GM21447 (cell line): ENCODE measurements around the gene DLG2.

Experiments
- ATAC-seq: cut with Tn5 transposase; IDR thresholded peaks from one replicate; pipeline ENCODE4 v1.9.1; 2021; ENCODE audit not compliant: unreplicated experiment

The DLG2 gene

DNA sequence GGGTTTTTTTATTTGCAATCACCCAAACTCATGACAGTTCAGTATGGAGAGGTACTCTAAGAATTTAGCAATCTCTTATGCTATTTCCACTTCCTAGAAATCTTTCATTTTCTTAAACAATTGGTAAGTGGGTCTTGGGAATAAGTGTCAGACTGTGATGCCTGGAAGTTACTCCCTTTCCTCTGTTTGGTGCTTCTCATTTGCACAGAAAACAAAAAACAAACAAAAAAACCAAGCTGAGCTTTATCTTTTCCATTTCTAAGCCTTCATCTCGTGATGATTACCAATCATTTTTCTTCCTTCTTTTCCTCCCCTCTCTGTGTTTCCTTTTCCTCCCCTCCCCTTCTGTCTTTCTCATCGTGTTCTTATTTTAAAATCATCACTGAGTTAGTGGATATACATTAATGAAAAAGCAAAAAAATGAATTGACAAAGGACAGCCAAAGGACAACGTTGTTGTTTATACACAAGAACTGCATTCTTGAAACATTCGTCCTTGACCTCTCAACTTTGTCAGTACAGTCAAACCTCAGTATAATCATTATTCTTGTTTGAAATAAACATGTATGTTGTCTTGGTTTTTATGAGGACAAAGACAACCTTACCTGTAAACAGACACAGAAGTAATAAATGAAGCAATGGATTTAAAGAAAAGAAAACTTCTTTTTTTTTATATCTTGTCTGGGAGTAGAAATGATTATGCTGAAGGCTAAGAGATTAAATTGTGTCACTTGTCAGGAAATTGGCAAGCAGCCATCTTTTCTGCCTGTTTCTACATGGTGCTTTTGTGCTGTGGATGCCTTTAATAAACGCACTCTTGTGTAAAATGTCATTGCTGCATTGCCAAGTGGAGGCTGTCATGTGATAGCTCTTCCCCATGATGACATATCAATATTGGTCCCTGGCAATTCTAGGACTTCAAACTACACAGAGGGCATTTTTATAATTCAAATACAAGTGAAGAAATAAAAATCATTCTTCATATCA is 1537.8 kb downstream of the DLG2 start:
- ATAC-seq: no peak

DNA sequence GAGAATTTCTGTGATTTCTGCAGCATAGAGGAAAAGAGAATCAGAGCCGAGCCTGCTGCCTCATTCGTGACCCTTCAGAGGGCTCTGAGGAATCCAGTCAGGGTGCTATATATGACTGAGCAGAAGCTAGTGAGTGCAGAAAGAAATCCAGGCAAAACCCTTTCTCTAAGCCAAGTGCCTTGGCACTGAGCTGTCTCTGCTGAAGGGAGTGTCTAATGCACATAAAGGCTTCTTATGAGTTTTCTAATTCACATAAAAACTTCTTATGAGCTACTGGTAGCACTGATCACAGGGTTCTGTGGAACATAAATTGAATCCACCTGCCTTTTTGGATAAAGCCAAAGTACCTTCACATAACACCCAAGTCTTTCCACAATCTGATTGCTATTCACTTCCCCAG is 1555.3 kb downstream of the DLG2 start:
- ATAC-seq: no peak

DNA sequence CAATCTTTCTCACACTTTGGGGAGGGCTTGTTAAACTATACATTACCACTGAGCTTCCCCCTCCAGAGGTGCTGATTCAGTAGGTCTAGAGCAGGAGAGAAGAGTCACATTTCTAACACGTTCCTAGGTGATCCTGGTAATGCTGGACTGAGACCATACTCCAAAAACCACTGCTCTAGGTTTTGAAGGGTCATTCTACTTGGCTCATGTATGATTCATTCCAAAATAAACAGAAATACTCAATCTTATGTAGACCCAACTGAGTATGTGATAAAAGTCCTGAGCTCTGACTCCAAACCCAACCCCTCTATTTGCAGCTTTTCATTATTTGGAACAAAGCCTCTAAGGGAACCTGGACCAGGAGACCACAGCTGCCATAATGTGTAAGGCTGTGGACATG is 1558.1 kb downstream of the DLG2 start:
- no peak for ATAC-seq

DNA sequence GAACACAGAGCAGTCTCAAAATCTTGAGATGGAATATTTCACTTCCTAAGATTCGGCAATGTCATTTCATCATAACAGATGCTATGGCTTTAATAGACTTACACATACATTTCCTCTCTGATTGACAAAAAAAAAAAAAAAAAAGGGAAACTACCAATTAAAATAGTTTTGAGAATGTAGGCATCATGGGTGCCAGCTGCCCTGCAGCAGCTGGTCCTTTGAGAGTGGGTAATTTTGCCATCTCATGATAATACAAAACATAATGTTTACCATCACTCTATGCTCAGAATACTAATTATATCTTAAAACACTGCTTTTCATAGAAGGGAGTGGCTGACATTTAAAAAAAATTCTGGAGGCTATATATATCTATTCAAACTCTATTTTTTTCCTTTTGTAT is 1565.4 kb downstream of the DLG2 start:
- ATAC-seq: no peak

DNA sequence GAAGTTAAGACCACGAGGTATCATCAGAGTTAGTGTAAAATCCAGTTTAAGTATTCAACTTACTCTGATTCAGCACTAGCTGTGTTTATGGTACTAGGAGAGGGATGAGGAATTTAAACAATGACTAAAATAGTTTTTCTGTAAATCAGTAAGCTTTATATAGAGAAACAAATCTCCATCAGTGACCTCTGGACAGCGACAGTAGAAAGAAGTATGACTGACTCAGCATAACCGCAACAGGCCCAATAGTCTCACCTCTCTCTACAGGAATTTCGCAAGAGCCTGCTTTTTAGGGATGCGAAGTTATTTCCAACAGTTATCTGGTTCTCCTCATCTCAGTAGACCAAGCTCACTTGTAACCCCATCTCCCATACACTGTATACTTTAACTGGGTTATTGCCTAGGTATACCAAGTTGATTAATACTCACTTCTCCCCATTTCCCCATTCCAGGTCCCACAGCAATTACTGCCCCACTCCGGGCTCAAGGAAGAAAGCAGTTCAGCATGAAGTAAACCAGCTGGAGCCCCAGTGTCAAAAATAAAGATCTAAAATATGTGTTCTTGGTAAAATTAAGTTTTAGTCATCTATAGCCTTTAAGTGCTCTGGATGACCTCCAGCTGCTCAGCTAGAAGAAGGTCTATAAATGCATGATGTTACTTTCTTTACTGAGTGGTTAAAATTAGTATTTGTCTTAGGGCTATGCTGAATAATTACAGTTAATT is 1570.3 kb downstream of the DLG2 start:
- no peak for ATAC-seq

DNA sequence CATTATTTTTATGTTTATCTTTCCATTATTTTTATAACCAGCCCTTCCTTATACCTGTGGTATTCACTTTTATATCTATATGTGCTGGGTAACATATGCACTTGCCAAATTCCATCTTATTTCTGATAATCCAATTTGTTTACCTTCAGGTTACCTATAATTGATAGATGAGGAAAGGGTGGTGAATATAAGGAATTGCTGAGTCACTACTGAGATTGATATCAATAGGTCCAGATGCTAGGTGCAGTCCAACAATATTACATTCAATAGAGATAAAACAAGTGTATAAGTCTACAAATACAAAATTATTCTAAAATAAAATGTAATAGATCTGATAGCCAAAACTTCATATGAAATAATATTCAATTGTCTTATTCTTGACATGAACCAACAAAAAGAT is 1582.0 kb downstream of the DLG2 start:
- ATAC-seq: no peak

DNA sequence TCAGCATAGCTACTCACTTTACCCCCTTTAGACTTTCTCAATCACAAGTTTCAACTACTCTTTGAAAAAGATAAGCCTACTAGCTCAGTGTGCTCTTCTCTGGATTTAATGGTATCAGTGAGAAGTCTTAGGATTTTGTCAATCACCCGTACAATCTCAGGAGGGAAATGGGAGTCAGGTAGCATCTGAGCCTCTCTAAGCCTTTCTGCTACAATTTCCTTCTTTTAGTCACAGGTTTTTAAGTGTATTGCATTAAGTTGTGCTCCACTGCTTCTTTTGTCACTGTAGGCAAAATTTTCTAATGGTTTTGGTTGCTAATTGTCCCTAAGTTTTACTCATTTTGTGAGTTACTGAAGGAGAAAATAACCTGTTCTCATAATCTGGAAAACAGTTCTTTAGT is 1582.4 kb downstream of the DLG2 start:
- no peak for ATAC-seq

DNA sequence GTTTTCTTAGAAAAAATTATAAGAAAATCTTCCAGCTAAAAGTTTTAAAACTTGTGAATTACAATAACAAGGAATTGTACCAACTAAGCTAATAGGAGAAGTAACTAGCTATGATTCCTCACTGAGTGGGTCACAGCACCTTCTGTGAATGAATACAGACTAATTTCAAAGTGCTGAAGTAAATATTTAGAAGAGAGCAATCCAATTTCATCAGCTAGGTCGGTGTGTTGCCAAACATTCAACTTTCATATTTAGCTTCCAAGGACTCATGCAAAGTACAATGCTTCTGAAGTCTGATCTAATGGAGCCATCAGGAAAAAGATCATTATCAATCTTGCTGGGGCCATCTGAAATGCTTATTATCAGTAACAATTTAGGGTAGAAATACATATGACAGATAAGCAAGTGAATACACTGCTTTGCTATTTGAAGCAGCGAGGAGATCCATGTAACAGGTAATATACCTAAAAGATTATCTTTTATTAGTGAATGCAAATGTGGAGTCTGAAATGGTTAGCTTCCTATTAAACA is 1590.4 kb downstream of the DLG2 start:
- ATAC-seq: no peak

DNA sequence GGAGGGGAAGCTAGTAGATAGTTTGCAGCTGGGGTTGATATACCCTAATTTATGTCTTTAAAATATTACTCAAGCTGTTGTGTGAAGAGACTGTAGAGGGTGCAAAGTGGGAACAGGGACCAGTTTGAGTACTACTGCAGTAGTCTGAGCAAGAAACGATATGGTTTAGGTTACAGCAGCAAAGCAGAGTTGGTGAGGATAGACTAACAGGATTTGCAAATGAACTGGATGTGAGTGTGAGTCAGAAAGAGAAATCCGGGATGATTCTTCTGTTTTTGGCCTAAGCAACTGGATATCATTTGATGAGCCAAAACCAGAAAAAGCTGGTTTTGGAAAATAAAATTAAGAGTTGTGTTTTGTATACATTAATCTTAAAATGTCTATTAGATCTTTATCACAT is 1591.5 kb downstream of the DLG2 start:
- no peak for ATAC-seq

DNA sequence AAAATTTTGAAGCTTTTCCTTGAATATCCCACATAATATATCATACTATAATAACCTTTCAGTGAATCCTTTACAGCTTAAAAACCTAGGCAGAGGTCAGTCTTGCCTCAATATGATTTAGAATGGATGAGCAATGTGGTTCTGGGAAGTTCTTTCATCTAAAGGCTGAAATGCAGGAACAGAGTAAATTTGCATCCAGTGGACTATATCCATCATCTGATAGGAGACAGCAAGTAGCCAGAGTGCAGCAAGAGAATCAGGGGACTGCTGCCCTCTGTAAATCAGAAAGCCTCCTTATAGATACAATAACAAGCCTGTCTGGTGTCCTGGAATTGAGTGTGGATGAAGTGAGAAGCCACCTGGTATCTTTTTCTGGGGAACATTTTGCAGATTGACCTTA is 1592.7 kb downstream of the DLG2 start:
- no peak for ATAC-seq

DNA sequence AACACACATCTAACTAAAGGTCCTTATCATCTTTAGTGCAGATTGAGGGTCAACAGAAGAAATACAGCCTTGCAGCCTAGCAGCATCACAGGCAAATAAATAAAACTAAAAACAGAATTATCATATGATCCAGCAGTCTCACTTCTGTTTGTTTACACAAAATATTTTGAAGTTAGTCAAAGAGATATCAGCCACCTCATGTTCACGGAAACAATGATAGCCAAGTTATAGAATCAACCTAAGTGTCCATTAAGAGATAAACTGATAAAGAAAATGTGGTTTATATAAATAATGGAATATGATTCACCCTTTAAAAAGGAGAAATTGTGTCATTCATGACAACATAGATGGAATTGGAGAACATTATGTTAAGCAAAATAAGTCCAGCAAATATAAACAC is 1602.9 kb downstream of the DLG2 start:
- no peak for ATAC-seq

DNA sequence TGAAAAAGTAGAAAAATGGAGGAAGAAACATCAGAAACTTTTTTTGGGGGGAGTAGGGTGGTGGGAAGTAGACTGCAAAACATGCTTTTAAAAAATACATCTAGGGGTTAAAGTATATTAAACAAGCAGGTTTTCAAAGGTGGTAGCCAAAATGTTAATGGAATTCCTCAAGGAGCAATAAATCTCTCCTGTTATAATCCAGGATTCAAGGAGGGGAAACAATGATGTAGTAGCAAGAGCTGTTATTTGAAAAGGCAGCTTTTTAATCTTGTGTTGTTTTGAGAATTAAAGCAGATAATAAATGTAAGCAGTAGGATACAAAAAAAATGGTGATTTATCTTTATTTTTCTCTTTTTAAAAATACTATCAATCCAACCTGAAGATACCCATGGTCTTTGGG is 1604.4 kb downstream of the DLG2 start:
- ATAC-seq: no peak

DNA sequence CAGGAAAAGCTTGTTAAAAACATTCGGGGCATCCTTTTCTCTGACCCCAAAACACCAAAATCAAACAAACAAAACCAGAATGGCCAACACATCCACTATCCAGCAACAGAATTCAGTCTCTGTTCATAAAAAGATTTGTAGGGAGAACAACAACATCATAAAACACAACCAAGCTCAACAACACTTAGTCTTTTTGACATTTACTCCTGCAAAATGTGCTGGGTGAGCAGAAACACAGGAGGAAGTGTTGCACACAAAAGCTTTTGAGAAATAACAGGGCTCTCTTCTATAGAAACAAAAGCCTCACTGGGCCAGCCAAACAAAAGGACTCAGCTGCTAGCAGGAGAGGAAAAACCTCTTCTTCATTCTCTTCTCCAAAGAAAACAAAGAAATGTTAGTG is 1604.9 kb downstream of the DLG2 start:
- ATAC-seq: no peak

DNA sequence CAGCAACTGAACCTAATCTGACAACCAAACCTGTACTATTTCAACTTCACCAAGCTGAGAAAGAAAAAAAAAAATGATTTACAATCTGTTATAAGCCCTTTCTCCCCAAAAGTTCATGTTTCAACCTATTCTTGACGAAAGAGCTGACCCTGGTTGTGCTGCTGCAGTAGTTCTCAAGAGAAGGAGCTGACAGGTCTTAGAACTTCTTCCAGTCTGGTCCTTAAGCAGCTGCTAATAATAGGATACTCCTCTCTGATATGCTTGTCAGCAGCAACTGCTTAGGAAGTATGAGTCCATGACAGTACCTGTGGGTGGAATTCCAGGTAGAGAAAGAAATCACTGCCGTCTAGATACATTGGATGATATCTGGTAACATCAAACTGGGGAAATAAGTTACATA is 1605.9 kb downstream of the DLG2 start:
- ATAC-seq: no peak

DNA sequence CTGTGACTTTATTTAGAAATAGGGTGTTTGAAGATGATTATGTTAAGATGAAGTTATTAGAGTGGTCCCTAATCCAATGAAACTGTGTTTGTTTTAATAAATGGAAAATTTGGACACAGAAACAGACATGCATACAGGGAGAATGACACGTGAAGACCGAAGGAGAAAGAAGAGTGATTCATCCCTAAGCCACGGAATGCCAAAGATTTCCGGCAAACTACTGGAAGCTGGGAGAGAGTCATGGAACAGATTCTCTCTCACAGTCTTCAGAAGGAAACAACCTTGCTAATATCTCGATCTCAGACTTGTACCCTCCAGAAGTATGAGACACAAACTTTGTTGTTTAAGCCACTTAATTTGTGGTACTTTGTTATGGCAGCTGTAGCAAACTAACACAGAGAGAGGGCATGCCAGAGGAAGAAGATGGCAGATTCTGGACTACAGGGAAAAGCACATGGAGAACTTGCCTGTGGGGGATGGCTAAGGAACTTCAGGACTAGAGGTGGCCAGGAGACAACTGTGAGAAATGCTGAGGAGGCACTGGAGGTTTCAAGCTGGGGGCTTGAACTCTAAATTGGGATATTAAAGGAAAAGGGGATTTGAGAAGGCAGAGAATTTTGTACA is 1607.5 kb downstream of the DLG2 start:
- no peak for ATAC-seq

DNA sequence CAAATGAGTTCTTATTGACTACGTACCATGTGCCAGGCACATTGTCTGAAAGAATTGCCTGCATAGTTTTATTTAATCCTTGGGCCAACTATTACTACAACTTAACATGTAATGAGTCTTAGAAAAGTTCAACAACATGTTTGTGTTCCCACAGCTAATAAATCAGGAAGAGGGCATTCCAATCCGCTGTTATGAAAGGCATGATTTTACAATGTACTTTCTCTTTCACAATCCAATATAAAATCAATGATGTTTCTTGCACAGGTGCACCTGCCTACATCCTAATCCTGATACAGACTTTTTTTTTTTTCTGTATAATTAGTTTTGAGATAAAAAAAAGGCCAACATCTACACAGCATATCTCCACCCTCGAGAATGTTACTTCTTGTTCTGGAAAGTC is 1612.6 kb downstream of the DLG2 start:
- no peak for ATAC-seq

DNA sequence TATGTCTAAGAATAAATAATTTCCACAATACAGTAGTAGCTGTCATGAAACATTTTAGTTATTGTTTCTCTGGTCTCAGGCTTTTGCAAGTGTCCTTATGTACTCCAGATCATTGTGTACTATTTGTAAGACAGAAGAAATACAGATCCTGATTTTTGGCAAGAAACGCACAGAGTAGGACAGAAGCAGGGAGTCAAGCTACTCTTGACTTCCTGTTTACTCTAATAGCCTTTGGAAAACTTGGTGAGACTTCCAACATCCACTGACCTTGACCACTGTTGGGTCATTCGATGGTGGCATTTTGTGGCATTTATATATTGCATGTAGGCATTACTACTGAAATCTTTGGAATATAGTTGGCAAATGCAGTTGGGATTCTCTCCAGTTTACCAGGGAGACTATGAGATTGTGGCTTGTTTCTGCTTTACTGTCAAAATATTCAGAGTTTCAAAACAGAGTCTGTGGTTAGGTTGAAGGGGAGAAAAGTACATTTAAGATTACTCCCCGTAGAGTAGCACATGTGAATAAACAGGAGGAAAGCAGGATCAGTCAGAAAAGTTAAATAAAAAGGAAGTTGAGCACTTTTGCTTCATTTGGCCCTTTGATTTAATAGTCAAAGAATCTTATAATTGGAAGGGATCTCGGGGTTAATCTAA is 1614.8 kb downstream of the DLG2 start:
- no peak for ATAC-seq

DNA sequence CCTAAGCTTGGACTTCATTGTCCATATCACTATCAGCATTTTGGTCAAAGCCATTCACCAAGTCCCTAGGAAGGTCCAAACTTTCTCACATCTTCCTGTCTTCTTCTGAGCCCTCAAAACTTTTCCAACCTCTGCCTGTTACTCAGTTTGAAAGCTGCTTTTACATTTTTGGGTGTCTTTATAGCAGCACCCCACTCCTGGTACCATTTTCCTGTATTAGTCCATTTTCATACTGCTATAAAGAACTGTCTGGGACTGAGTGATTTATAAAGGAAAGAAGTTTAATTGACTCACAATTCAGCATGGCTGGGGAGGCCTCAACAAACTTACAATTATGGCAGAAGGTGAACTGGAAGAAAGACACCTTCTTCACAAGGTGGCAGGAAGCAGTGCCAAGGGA is 1624.0 kb downstream of the DLG2 start:
- ATAC-seq: no peak

DNA sequence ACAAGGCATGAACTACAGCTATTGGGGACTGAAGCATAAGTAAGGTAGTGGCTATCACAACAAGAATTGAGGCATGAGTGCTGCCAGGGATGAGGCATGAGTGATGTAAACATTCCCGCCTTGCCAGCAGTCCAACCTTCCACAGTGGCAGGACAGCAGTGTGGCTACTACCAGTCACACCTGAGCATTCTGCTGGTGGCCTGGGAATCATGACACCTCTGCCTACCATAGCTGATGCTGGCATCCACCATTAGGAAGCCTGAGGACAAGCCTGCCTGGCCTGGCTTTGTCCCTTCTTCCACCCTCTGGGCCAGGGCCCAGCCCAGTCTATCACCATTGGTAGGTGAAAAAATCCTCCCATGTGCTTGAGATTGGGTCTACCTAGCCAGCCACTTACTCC is 1628.2 kb downstream of the DLG2 start:
- no peak for ATAC-seq

DNA sequence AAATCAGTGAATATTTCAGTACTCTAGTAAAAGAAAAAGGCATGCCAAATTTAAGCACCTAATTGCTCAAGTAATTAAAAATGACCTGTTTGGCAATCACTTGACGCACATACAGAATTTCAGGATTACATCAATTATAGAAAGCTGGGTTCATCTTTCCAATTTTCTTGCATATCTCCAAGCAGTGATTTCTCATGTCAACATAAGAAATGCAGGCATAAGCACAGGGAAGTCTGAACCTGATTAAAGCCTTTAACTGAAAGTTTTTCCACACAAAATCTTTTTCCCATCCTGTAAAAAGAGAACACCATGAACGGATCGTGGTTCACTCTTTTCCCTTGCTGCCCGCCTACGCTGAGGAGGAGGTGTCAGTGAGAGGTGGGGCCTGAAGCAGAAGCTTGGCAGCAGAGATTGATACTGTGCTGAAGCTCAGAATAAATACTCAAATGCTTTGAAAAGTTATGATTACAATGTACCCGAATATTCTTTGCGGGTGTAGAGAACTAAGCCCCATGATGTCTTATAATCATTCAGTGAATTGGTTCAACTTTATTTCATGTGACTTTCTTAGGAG is 1636.9 kb downstream of the DLG2 start:
- no peak for ATAC-seq

DNA sequence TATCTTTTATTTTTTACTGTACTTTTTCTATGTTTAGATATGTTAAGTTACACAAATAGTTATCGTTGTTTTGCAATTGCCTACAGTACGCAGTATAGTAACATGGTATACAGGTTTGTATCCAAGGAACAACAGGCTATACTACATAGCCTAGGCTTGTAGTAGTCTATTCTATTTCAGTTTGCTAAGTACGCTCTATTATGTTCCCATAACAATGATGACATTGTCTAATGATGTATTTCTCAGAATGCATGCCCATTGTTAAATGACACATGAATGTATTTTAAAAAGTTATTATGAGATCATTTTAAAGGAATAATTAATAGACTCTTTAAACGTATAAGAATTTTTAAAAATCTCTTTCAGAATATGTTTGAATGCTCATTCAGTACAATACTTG is 1644.3 kb downstream of the DLG2 start:
- ATAC-seq: no peak
